ENCODE measurements around the gene LAMA2. TPM values are rescaled to one million over a fixed set of nuclear protein-coding genes. Genes with fewer than 3 reads are reported as not detected.

The LAMA2 gene
- total and polyA plus RNA-seq, 2 experiments from 2014 or later, result 0.91 to 6.4 TPM

DNA sequence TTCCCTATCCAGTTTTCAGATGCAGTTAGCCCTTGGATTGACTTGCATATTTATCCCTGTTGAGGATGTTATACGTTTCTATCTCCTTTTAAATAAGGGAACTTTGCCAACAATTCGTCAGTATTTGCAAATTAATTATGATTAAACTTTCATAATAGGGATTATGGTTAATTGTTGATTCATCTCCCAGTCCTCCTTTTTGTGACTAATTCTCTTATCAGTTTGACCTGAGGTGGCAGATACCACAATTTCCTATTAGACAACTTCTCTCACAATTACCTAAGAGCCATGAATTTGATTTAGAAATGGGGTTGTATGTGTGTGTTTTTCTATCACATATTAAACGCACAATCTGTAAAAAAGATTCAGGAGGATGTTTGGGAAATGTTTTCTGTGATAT lies 172.9 kb downstream of the LAMA2 start (continued):
- TF ChIP-seq ZNF462 (CRISPR knock-in tag; IDR thresholded peaks at IDR 0.05) (no peak), CREB1 (CRISPR knock-in tag; IDR thresholded peaks at IDR 0.05; ENCODE audit: low read depth) (no peak), EZH2 (IDR thresholded peaks at IDR 0.05; ENCODE audit: low read depth, unreplicated experiment) (no peak)

- H2AFZ ChIP-seq, result no peak overlapping the region
- no peaks in the 10 kb centered on the region for H3K36me3 ChIP-seq (ENCODE audit: insufficient read depth)
- TF ChIP-seq NANOG (IDR thresholded peaks at IDR 0.05; ENCODE audit: borderline replicate concordance) (no peak), JUNB (IDR thresholded peaks at IDR 0.05; ENCODE audit: unreplicated experiment) (no peak), EZH2phosphoT487 (IDR thresholded peaks at IDR 0.05; ENCODE audit: unreplicated experiment) (no peak), CREB1 (CRISPR knock-in tag; IDR thresholded peaks at IDR 0.05; ENCODE audit: low read depth) (no peak), STAT1 (IDR thresholded peaks at IDR 0.05; ENCODE audit: unreplicated experiment) (no peak), ZNF462 (CRISPR knock-in tag; IDR thresholded peaks at IDR 0.05) (no peak), ZNF114 (CRISPR knock-in tag; IDR thresholded peaks at IDR 0.05) (no peak), EZH2 (IDR thresholded peaks at IDR 0.05; ENCODE audit: low read depth, unreplicated experiment) (no peak), POLR2AphosphoS5 (IDR thresholded peaks at IDR 0.05; ENCODE audit: low read depth) (no peak)
- H3K27ac ChIP-seq (ENCODE audit: low read depth), result no peak overlapping the region
- Mint-ChIP-seq H3K9me3 (no peaks in the 10 kb centered on the region), H3K36me3 (ENCODE audit: low read depth) (no peaks in the 10 kb centered on the region), H3K27ac (no peak overlapping the region), H3K4me1 (no peaks in the 10 kb centered on the region; the same call in 2 of the 3 replicates), H3K27me3 (ENCODE audit: insufficient read depth, low read depth, poor library complexity) (peaks cover 2% of the 10 kb centered on the region), H3K4me3 (no peak overlapping the region)
- DNase-seq (ENCODE audit: low spot score) (no peak), ATAC-seq (no peak)
- H3K4me1 ChIP-seq (ENCODE audit: insufficient read depth), result no peaks in the 10 kb centered on the region; the same call in 1 of the 2 replicates
- no peaks in the 10 kb centered on the region for H3K9me2 ChIP-seq (ENCODE audit: insufficient read depth)
- no peaks in the 10 kb centered on the region for H3K27me3 ChIP-seq (ENCODE audit: insufficient read depth)
- H3K4me2 ChIP-seq, result no peak overlapping the region
- no peak overlapping the region for H3K4me3 ChIP-seq
- no peaks in the 10 kb centered on the region for H3K79me2 ChIP-seq (replicated peaks; ENCODE audit: insufficient read depth)
- H3F3A ChIP-seq (replicated peaks; ENCODE audit: low read depth), result no peaks in the 10 kb centered on the region
- no peaks in the 10 kb centered on the region for H4K20me1 ChIP-seq (replicated peaks; ENCODE audit: insufficient read depth)
These were observed 176.7 kb downstream of the LAMA2 start for GRCh38 chr6:129059650-129060049.
